Nephron (organoid): ENCODE measurements around the gene YPEL5.
"Not testable (repeated sequence)": the region's sequence is repeated elsewhere in the genome, so short reads cannot be mapped to it uniquely, and the experiment has no call there.

Source experiments
- H3K27ac Mint-ChIP-seq, 3 experiments: 2 replicates each; pipeline ENCODE4 v1.8.0; 2020; ENCODE audit warnings: mixed read lengths in 3 of 3, mild to moderate bottlenecking in 2 of 3, moderate library complexity in 1 of 3
- H3K27me3 Mint-ChIP-seq: 2 replicates; pipeline ENCODE4 v1.8.0; 2021; ENCODE audit warnings: low read depth, mild to moderate bottlenecking, moderate library complexity, mixed read lengths
- H3K36me3 Mint-ChIP-seq: 2 replicates; pipeline ENCODE4 v1.8.0; 2020; ENCODE audit warnings: low read depth, mixed read lengths
- H3K4me1 Mint-ChIP-seq: 2 replicates; pipeline ENCODE4 v1.8.0; 2020; ENCODE audit warnings: mixed read lengths
- H3K4me3 Mint-ChIP-seq, 3 experiments: 2 replicates each; pipeline ENCODE4 v1.8.0; 2020; ENCODE audit warnings: mild to moderate bottlenecking in 3 of 3, mixed read lengths in 3 of 3, moderate library complexity in 2 of 3
- H3K9me3 Mint-ChIP-seq: 2 replicates; pipeline ENCODE4 v1.8.0; 2020; ENCODE audit warnings: mixed read lengths
- CTCF ChIP-seq, 3 experiments: fragments of 200-600 bp; sonication (generic); IDR thresholded peaks; one replicate each; pipeline ENCODE4 v1.5.0; 2021; ENCODE audit warnings: antibody characterized with exemption in 3 of 3; ENCODE audit not compliant: unreplicated experiment in 3 of 3

Gene YPEL5

DNA sequence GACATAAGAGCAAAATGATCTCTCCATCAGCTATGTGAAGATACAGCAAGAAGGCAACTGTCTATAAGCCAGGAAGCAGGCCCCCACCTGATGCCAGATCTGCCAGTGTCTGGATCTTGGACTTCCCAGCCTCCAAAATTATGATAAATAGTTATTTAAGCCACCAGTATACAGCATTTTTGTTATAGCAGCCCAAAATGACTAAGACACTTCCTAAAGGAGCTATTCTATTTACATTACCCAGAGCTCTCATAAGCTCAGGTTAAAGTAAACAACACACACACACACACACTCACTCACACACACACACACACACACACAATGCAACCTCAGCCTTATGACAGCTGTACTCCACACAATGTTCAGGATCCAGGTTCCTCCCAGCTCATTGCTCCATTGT lies 5.7 kb upstream of the YPEL5 start:
- no peak overlapping the region for H3K4me3 Mint-ChIP-seq
- H3K36me3 Mint-ChIP-seq = no peaks in the 10 kb centered on the region
- H3K27me3 Mint-ChIP-seq = peaks cover 7% of the 10 kb centered on the region
- peaks cover 4% of the 10 kb centered on the region for H3K4me1 Mint-ChIP-seq
- no peaks in the 10 kb centered on the region for H3K9me3 Mint-ChIP-seq
- no peak overlapping the region for H3K27ac Mint-ChIP-seq
- no peak for TF ChIP-seq CTCF (IDR thresholded peaks at IDR 0.05; ENCODE audit: unreplicated experiment in 3 of 3)

DNA sequence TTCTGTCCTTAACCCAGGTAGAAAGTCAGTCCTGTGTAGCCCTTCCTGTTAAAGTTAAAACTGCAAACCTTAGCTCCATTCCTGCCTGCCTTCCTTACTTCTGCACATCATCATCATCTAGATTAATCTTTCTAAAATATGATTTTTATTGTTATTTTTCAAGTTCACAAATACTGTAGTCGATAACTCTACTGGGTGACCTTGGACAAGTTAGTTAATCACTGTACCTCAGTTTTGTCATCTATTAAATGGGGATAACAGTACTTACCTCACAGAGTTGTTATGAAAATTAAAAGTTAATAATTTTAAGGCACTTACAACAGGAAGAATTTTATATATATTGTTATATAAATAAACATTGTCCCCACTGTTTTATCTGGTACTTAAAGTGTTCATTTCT lies 2.5 kb upstream of the YPEL5 start:
- Mint-ChIP-seq H3K27ac (no peak overlapping the region), H3K27me3 (peaks cover 7% of the 10 kb centered on the region), H3K9me3 (no peaks in the 10 kb centered on the region), H3K4me1 (peaks cover 18% of the 10 kb centered on the region), H3K4me3 (no peak overlapping the region), H3K36me3 (peaks cover 8% of the 10 kb centered on the region)
- TF ChIP-seq CTCF (IDR thresholded peaks at IDR 0.05; ENCODE audit: unreplicated experiment in 3 of 3) = no peak

DNA sequence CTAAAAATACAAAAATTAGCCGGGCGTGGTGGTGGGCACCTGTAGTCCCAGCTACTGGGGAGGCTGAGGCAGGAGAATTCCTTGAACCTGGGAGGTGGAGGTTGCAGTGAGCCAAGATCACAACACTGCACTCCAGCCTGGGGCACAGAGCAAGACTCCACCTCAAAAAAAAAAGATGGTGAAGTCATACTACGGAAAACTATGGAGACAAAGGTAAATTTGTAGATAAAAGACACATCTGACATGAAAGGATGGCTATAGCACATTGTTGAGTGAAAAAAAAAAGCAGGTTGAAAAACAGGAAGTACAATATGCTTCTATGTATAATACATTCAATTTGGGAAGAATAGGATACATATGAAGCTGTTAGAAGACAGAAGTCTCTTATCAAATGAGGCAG lies 1.9 kb upstream of the YPEL5 start:
- H3K4me1 Mint-ChIP-seq = peaks cover 25% of the 10 kb centered on the region
- not testable (repeated sequence) for H3K27ac Mint-ChIP-seq, H3K36me3 Mint-ChIP-seq, H3K9me3 Mint-ChIP-seq, H3K4me3 Mint-ChIP-seq, H3K27me3 Mint-ChIP-seq

DNA sequence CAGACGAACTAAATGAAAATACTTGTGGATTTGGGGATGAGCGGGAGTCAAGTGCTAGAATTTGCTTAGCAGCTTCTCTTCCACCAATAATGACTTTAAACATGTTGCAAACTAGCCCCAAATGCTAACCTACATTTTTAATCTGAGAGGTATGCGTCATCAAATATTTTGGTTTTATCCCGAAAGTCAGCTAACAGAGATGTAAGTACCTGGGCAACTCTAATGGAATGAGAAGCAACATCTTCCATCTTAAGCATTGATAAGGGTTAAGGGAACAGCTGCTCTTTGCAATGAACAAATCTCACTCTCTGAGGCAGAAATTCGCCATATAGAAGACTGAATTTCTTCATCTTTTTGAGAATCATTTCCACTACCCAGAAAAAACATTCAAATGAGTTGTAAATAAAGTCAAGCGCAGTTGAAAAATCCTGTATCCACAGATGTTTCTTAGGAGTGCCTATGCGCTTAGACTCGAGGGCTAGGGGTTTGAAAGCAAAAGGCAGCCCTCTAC lies 926 bp upstream of the YPEL5 start:
- H3K36me3 Mint-ChIP-seq = peaks cover 10% of the 10 kb centered on the region
- no peaks in the 10 kb centered on the region for H3K9me3 Mint-ChIP-seq
- peak overlapping the region; percentile 68 to 96 (median 91) for H3K27ac Mint-ChIP-seq
- H3K27me3 Mint-ChIP-seq = peaks cover 3% of the 10 kb centered on the region
- H3K4me3 Mint-ChIP-seq = peak overlapping the region; percentile 83 to 91 (median 89)
- peaks cover 35% of the 10 kb centered on the region for H3K4me1 Mint-ChIP-seq
- no peak for TF ChIP-seq CTCF (IDR thresholded peaks at IDR 0.05; ENCODE audit: unreplicated experiment in 3 of 3)

DNA sequence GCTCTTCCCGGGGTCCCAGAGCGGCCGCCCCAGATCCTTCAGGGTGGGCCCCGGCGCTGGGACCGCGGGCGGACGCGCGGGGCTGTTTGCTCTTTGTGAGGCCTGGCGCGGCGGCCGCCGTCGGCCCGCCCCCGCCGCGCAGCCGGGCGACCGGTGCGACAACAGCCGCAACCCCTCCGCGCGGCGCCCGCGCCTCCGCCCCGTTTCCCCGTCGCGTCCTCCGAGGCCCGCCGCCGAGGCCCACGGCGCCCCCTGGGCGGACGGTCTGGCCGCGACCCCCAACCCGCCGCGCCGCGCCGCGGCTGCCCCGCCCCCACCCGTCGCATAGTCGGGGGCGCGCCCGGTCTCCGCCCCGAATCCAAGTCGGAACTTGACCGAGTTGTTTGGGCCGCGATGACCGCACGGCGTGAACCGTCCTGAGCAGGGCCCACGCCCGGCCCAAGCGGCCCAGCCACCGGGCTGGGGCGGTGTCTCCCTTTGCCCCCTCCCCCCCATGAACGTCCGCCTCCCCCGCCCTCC lies 448 bp downstream of the YPEL5 start:
- H3K27me3 Mint-ChIP-seq = peaks cover 3% of the 10 kb centered on the region
- H3K4me1 Mint-ChIP-seq = peaks cover 46% of the 10 kb centered on the region
- peak overlapping the region; percentile 81 to 92 (median 82) for H3K4me3 Mint-ChIP-seq
- peak overlapping the region in 1 of 3 experiments; percentile 96 for H3K27ac Mint-ChIP-seq
- H3K36me3 Mint-ChIP-seq = peaks cover 18% of the 10 kb centered on the region
- no peak for TF ChIP-seq CTCF (IDR thresholded peaks at IDR 0.05; ENCODE audit: unreplicated experiment in 3 of 3)
- no peaks in the 10 kb centered on the region for H3K9me3 Mint-ChIP-seq

DNA sequence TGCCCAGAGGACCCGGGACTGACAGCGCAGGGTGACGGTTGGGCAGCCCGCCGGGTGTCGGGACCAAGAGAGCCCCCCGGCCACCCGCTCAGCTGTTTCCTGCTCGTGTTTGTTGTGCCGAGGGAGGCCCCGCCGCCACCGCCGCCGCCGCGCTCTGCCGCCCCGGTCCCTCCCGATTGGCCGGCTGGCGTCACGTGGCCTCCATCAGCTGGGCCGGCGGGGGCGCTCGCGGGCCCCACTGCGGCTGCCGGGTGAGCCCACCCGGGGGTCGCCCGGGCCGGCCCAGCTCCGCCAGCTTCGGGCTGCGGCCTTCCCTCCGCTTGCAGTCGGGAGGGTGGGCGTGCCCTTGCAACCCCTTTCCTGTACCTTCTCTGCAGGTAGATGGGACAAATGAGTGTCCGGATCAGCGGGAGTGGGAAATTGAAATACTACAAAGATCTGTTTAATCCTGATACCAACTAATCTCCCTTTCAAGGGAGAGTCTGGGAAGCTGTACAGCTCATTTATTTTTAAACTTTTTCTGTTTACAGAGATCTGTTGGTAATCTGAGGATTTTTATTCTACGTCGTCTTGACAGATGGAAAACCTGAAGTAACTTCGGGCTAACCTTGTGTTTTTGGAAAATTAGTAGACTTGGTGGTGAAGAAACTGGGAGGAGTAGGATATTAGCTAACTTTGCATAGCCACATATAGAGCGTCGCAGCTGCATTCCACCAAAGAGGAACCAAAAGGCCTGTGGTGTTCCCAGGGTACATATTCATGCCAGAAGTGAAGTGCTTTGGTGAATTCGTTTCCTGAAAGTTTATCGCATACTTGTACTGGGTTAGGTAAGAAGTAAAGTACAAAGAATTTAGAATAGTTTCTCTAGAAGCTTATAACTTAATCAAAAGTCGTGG lies 1.2 kb downstream of the YPEL5 start:
- Mint-ChIP-seq H3K27ac (peak overlapping the region; percentile 52 to 84 (median 83)), H3K36me3 (peaks cover 22% of the 10 kb centered on the region), H3K4me3 (peak overlapping the region; percentile 81 to 92 (median 82)), H3K4me1 (peaks cover 50% of the 10 kb centered on the region), H3K27me3 (peaks cover 3% of the 10 kb centered on the region), H3K9me3 (no peaks in the 10 kb centered on the region)
- TF ChIP-seq CTCF (IDR thresholded peaks at IDR 0.05; ENCODE audit: unreplicated experiment in 3 of 3) = peak; percentile 30 to 60 (median 49)
